Pons (tissue), 1 donor: ENCODE data around the gene CDPF1.
A peak's percentile ranks its signal among the peaks of the same experiment; 100 is the strongest.

Experiments used
- DNase-seq: peaks from one replicate; pipeline ENCODE4 v3.0.0-alpha.2; 2016; ENCODE audit warnings: low spot score

Gene CDPF1

GRCh38 chr22:46256358-46256958 is 6.4 kb upstream of the CDPF1 start:
- no peak for DNase-seq

- DNase-seq, result no peak
Measured at GRCh38 chr22:46251816-46252380, 1.8 kb upstream of the CDPF1 start.

GRCh38 chr22:46251266-46251665 is 1.2 kb upstream of the CDPF1 start:
- no peak for DNase-seq

- DNase-seq, result no peak
Measured at GRCh38 chr22:46250783-46251125, 661 bp upstream of the CDPF1 start.

DNA sequence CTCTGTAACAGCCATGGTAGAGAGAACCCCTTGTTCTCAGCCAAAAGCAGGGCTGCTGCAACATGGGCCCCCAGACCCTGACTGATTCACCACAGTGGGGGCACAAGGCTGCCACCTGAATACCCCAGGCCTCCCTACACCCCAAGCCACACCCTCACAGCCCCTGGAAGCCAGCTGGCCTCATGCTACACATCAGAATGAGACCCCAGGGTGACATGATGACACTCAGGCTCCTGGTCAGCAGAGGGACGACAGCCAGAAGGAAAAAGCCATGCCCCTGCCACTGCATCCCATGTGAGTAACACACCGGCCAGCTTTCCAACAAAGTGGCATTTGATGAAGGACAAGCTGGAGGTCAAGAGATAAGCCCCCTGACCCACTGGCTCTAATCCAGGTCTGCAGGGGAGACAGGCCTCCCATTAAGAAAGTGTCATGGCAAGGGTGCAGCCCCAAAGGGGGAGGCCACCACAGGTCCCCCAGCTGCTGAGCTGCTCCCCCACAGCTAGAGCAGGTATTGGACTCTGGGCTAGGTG is 2.6 kb downstream of the CDPF1 start:
- no peak for DNase-seq

DNA sequence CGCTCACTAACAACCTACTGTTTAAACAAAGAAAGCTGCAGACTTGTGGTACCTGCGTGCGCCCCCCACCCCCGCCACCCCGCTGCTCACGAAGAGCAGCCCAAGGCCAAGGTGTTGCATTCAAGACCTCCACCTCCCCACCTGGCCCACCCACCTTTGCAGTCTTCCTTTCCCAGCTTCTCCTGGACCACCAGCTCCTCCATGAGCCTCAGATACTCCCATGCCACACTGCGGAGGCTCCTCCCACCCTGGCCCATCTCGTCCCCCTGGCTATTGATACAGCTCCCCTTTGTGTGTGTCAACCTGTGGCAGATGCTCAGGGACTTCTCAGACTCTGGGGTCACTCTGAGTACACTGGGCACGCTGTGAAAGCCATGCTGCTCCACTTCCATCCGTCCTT is 3.9 kb downstream of the CDPF1 start:
- no peak for DNase-seq

GRCh38 chr22:46245511-46245910 is 4.6 kb downstream of the CDPF1 start:
- DNase-seq, result peak; percentile 59

DNA sequence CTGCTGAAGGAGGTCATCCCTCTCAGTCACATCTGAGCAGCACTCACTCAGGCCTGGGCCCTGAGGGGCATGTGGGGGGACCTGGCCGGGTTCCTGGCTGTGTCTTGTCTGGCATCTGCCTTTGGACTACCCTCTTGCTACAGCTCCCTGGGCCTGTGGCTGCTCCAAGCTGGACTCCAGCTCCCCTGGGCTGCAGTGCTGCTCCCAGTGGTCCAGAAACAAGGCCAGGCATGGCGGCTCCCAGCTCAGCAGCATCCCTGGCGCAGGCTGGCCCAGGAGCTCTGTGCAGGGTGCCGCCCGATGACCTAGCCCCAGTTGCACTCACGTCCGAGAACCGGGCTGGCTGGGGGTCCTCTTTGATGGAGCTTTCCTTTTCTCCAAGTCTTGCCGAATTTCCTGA is 5.3 kb downstream of the CDPF1 start:
- DNase-seq, result no peak

- DNase-seq, result no peak
Measured at GRCh38 chr22:46242076-46242475, 8.0 kb downstream of the CDPF1 start.

- DNase-seq, result no peak
Measured at GRCh38 chr22:46241396-46242007, 8.6 kb downstream of the CDPF1 start.

DNA sequence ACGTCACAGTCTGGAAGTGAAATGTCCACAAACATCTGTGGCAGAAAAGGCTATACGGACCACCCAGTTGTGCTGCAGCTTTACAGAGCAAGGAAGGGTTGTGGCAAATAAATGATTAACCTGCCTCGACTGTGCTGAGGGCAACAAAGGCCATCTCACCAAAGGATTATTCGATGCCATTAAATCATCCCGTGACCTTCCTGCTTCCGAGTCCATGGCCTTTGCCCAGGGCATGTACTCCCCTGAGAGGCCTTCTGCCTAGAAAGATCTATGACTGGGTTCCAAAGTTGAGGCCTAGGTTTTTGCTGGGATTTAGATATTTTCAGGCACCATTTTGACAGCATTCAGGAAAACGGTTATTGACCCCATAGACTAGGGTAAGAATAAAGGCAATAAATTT is 9.2 kb downstream of the CDPF1 start:
- no peak for DNase-seq

DNA sequence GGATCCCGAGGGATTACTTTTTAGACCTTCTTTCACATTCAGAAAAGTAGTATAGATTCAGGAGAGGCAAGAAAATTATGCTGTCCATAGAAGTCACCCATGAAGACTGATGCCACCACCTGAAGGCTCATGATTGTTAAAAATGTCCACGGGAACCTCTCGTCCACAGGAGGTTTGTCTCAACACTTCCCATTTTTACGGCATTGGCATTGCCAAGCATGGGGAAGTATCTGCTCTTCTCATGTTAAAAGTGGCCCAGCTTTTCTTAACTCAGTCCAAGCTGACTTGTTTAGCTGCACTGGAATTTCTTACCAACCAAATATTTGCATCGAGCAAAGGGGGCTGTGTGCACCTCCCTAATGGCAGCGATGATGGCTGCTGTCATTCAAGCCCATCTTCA is 9.6 kb downstream of the CDPF1 start:
- no peak for DNase-seq

DNA sequence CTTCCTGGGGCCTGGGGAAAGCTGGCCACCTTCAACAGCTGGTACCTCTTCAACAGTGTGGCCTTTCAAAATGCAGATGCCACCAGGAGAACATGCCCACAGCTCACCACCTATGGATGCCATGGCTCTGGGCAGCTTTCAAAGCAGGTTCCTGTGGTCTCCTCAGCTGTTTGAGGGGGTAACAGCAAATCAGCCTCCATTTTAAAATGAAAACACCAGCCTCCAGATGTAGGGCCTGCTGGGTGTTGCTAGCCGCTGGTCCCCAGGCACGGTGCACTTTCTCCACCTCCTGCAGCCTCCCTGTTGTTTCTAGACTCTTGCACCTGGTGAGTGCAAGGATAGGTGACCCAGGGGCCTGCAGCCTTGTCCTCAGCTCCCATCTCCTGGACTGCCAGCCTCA is 10.0 kb downstream of the CDPF1 start:
- no peak for DNase-seq

GRCh38 chr22:46239261-46240048 is 10.6 kb downstream of the CDPF1 start:
- DNase-seq, result no peak

GRCh38 chr22:46238541-46238940 is 11.6 kb downstream of the CDPF1 start:
- peak; percentile 83 for DNase-seq

GRCh38 chr22:46237453-46238124 is 12.5 kb downstream of the CDPF1 start:
- no peak for DNase-seq

DNA sequence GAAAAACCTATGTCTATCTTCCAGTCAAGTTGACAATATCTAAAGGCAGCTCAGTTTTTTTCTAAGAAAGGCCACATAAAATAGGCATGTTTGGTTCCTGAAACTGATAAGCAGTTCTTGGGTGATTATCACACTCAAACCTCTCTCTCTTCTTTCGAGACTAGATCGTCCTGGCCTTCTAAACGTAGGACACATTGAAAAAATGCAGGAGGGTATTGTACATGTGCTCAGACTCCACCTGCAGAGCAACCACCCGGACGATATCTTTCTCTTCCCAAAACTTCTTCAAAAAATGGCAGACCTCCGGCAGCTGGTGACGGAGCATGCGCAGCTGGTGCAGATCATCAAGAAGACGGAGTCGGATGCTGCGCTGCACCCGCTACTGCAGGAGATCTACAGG is 15.1 kb downstream of the CDPF1 start:
- no peak for DNase-seq

- DNase-seq, result peak; percentile 77
Measured at GRCh38 chr22:46233231-46233630, 16.9 kb downstream of the CDPF1 start.

- no peak for DNase-seq
Measured at GRCh38 chr22:46230262-46230901, 19.7 kb downstream of the CDPF1 start.

DNA sequence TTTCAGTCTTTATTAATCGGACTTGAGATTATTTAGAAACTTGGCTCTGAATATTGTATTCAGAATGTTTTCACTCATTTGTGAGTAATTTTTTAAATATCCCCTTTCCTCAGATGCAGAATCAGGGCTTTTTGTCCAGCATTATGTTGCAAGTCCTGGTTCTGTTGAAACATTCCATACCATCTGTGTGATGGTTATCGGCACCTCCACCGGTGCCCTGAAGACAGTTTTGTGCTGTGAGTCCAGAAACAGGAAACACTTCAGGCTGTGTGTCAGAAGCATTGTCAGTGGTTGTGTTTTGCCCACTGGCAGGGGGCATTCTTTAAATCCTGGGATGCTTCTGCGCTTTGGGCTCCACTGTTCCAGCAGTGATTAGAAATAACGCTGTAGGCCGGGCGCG is 20.4 kb downstream of the CDPF1 start:
- no peak for DNase-seq

- DNase-seq, result no peak
Measured at GRCh38 chr22:46226577-46226976, 23.5 kb downstream of the CDPF1 start.

DNA sequence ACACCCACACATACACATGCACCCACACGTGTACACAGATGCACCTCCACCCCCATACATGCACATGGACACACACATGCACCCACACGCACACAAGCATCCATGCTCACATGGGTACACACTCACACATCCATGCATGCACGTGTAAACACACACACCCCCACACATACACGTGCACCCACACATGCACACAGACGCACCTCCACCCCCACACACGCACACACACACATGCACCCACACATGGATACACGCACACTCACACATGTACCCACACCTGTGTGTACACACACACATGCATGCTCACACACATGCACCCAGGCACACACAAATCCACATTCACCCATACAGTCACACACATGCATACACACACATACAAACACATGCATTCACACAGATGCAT is 24.5 kb downstream of the CDPF1 start:
- DNase-seq, result no peak
